SKM-1 treated with dmso at 0.1 percent for 144 hours (cell line): Measurements from ENCODE around the gene CHCHD1.
"Not testable (repeated sequence)": the region's sequence is repeated elsewhere in the genome, so short reads cannot be mapped to it uniquely, and the experiment has no call there.

ENCODE experiments used
- DNase-seq: peaks from one replicate; lab custom pipeline; 2025; ENCODE audit not compliant: unreplicated experiment; lab: John Stamatoyannopoulos, UW

The CHCHD1 gene

GRCh38 chr10:73781879-73782748 is at the start of gene CHCHD1:
CHCHD1 (plus strand) TSS chr10:73782048; CDS start chr10:73782076, 28 bp downstream.
- DNase-seq: peak; percentile 83

DNA sequence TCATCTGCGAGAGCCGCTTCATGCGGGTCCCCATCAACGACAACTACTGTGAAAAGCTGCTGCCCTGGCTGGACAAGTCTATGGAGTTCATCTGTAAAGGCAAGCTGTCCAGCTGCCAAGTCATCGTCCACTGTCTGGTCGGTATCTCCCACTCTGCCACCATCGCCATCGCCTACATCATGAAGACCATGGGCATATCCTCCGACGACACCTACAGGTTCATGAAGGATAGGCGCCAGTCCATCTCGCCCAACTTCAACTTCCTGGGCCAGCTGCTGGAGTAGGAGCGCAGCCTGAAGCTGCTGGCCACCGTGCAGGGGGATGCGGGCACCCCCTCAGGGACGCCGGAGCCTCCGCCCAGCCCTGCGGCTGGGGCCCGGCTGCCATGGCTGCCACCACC is 49.4 kb upstream of the CHCHD1 start:
- no peak for DNase-seq

- DNase-seq: no peak
Measured at GRCh38 chr10:73732931-73733623, 48.8 kb upstream of the CHCHD1 start.

DNA sequence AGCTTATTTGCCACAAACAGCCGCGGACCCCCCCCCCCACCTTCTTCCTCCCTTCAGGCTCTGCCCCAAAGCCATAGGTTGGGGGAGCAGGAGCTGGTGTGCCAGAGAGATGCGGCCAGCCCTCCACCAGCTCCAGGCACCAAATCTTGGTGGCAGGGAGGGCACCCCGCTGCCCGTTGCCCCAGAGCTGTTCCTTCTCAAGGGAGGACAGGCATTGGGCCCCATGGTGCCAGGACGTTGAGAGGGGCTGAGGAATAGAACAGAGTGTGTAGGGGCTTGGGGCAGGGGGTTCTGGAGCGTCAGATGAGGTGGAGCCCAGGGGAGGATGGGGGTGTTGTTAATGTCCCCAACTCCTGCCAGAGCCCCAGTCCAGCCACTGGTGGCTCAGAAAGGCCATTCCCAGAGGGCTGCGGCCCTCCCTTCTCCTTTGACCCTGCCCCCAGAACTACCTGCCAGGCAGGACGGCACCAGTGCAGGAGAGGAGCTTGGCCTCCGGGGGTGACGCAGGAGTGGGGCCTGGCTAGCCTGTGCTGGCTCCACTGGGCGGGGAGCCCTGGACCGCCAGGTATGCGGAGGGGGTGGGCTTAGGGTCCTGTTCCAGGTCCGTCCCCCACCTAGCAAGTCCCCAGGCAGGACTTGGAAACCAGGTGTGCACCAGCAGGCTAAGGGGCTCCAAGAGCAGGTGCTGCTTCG is 47.7 kb upstream of the CHCHD1 start:
- DNase-seq: no peak

DNA sequence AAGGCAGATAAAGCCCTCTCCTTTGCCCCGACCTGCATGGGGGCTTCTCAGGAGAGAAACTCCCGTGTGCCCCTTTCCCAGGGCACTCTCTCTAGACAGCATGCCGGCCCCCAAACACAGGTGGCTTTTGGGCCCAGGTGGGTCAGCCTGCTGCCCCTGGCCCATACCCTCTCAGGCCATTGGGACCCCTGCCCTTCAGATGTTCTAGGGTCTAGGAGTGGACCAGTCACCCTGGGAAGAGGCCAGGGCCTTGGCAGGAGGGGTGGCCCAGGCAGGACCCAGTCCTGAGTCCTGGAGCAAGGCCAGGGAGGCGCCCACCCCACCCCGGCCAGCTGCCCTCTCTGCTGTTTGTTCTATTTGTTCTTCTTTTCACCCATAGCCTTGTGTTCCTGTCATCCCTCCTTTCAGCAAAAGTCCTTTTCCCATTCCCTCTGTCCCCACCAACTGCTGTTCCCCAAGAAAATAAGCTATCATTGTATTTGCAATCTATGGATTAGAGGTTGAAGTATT is 47.0 kb upstream of the CHCHD1 start:
- no peak for DNase-seq

- DNase-seq: not testable (repeated sequence)
Measured at GRCh38 chr10:73740501-73741254, 41.2 kb upstream of the CHCHD1 start.

- DNase-seq: no peak
Measured at GRCh38 chr10:73742454-73742734, 39.5 kb upstream of the CHCHD1 start.

DNA sequence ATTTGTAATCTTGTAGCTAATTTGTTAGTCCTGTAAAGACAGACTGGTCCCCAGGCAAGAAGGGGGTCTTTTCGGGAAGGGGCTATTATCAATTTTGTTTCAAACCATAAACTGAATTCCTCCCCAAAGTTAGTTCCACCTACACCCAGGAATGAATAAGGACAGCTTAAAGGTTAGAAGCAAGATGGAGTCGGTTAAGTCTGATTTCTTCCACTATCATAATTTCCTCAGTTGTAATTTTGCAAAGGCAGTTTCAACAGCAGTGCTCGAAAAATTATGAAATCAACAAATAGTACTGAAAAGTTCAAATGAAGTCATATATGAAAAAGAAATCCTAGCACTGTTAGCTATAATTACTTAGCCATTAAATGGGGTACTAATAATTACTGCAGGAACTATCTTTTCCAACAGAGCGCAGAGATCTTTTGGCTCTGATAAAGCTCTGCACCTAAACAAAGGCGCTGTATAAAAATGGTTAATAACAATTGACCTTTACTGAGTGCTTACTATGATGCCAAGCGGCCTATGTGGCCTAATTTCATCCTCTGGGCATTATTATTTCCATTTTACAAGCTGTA is 38.4 kb upstream of the CHCHD1 start:
- no peak for DNase-seq

DNA sequence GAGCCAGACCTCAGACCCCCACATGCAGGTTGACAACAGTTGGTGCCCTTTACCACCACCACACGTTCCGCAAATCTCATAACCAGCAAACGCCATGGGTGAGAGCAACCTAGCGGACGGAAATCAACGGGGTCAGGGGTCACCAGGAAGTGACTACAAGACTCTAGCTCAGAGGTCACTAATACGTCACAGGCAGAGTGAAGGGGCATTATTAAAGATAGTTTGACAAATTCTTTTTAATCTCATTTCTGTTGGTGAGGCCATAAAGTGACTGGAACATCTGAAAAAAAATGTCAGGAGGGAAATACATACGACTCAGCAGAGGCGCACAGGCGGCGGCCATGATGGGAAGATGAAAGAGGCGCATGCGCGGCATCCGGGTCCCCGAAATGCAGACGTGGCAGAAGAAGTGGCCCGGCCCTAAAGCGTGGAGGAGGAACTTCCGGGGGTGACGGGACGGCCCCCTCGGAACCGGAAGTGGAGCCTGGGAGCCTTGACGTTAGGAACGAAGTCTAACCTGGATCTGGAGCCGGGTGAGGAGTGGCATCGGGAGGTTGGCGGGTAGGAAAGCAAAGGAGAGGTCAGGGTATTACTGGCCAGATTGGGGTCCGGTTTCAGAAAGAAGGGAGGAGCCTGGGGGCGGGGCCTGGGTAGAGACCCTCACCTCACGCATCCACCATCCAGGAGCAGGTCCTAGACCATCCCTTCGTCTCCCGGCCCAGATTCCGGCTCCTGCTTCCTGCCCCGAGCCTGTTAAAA is 37.8 kb upstream of the CHCHD1 start, which contains the start of gene SEC24C:
Gene SEC24C (plus strand): TSS at position 468 of the 759 bp plus-strand sequence. CDS start 2,461 bp downstream, outside the sequence.
- DNase-seq: peak; percentile 97

DNA sequence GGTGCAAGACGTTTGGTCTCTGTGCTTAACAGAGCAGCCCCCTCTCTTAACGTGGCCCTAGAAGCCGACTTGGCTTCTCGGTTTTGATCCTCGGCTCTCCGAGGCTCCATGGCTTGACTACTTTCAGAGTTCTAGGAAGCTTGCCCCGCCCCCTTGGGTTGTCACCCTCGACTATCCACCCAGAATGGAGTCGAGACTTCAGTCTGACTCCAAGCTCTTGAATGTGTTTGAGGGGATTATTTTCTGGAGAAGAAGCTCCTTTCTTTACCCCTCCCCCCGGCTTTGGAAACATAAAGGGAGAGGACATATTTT is 37.2 kb upstream of the CHCHD1 start:
- no peak for DNase-seq

DNA sequence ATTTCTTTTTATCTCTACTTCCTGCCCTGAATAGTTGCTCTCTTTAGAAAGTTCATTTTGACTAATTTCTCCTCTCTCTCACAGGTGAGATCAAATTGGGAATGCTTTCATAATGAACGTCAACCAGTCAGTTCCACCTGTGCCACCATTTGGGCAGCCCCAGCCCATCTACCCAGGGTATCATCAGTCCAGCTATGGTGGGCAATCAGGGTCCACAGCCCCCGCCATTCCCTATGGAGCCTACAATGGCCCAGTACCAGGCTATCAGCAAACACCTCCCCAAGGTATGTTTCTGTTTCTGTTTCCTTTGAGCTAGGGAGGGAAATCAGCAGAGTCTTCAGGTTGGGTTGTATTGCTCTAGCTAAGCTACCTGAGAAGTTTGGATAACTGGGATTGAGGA is 35.1 kb upstream of the CHCHD1 start:
- no peak for DNase-seq

GRCh38 chr10:73750819-73751218 is 31.0 kb upstream of the CHCHD1 start:
- no peak for DNase-seq

DNA sequence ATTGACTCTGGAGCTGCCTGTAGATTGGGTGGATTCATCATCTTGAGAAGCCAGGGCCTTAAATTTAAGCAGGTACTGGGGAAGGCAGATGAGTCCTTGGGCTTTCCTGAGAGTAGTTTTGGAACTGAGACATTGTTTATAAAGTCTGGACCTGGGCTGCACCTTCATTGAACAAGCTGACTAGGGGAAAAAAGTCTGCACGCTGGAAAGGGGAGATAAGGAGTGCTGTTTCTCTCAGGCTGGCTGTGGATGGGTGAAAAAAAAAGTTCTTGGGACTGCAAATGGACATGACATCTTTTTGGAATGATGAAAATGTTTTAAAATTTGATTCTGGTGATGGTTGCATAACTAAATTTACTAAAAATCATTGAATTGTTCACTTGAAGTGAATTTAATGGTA is 25.7 kb upstream of the CHCHD1 start:
- DNase-seq: no peak

GRCh38 chr10:73758704-73759511 is 22.9 kb upstream of the CHCHD1 start:
- DNase-seq: no peak

DNA sequence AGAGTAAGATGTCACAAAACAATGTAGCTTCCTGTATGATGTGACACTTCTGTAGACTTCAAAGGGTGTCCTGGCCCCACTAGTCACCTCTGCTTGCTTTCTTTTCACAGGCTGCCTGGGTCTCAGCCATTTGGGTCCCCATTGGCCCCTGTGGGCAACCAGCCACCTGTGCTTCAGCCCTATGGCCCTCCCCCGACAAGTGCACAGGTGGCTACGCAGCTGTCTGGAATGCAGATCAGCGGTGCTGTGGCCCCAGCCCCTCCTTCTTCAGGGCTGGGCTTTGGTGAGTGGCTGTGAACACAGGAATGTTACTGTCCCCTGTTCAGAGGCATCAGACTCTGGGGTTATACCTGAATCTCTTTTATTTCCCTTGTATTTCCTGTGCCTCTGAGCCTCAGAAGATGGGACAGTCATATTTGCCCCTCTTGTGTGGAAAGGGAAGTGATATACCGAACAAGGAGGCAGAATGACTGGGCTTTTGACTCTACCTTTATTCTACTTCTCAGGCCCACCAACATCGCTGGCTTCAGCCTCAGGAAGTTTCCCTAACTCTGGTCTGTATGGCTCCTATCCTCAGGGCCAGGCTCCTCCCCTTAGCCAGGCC is 22.2 kb upstream of the CHCHD1 start:
- no peak for DNase-seq

- no peak for DNase-seq
Measured at GRCh38 chr10:73761781-73762180, 20.1 kb upstream of the CHCHD1 start.

- no peak for DNase-seq
Measured at GRCh38 chr10:73762915-73763314, 18.9 kb upstream of the CHCHD1 start.

GRCh38 chr10:73763343-73763742 is 18.5 kb upstream of the CHCHD1 start:
- no peak for DNase-seq

DNA sequence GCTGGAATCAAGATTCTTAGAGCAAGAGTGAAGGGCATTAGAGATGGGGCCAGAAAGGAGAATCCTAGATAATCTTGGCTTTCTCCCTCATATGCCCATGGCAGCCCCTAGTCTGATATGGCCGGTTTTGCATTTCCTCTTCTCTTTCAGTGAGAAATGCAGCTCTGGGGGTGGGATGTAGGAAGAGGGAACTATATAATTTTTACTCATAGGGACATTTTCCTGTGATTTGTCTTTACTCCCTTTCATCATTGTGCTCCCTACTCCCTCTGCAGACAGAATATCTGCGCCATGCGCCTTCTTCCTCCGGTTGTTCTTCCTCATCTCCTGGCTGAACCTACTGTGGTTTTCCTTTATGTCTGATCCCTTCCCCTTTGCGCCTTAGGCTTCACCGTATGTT is 16.8 kb upstream of the CHCHD1 start:
- DNase-seq: no peak
